NCI-H2081 treated with DMSO at 0.1 percent for 48 hours (cell line): ENCODE results near the gene SLC25A1.

Experiments used
- DNase-seq: peaks from one replicate; lab custom pipeline; 2025; lab: John Stamatoyannopoulos, UW

SLC25A1 gene

DNA sequence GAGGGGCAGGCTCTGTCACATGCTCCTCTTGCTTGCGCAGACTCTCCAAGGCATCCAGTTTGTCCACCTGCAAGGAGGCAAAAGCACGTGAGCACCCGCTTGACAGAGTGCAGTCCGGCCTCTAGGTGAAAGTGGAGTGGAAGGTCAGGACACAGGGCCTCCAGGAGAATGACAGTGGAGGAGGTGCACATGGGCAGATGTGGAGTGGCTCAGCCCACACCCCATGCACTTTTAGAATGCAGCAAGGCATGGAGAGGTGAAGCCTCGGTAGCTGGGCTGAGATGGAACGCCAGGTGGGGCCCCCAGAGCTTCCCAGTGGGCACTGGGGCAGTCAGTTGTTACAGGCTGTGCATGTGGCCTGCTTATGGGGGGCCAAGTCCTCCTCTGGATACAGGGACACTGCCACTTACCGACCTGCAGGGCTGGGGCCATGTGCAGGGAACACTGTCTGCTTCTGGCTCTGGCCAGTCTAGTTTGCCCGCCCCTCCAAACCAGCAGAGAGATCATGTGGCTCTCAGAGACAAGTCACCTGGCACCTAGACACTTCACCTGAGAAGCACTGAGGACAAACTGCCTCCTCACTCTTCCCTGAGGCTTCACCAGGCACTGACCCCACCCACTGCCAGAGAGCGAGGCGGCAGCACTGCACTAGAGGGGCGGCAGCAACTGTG is 2.3 kb upstream of the SLC25A1 start:
- no peak for DNase-seq

DNA sequence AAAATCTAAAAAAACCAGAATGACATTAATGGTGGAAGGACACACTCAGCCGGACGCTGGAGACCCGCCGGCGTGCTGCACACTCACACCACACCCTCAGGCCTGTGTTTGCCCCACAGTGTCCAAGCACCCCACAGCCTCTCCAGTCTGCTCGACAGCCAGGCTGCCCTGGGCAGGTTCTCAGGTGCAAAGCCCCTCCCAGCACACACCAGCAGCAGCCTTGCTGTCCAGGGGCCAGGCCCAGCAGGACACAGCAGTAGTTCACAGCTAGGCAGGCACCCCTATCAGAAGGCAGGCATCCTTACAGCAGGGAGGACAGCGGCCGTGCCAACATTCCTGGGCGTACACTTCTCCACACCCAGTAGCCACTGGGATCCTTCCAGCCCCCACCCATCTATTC is 1.7 kb upstream of the SLC25A1 start:
- DNase-seq, result no peak

DNA sequence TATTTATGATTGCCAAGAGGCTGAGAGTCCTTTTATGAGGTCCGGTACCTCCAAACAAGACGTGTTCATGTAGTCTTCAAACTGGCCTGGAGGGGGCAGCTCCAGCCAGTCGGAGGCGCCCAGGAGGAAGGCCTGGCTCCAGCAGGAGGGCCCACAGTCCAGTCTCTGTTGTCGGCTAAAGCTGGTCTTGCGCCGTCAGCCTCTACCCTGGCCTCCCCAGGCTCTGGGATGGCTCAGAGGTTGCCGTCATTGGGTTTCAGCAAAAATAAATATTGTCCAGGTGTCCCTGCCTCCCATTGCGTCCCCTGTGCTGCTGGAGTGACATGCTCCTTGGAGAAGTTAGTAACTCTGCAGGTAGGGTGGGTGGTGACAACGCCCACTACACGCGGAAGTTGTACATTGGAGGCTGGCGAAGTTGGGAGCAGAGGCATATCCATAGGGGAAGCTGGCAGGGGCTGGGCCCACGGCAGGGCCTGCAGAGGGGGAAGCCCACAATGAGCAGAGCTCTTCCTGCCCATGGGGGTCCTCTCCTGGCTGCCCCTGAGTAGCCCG is 1.0 kb upstream of the SLC25A1 start:
- DNase-seq, result peak; percentile 8

DNA sequence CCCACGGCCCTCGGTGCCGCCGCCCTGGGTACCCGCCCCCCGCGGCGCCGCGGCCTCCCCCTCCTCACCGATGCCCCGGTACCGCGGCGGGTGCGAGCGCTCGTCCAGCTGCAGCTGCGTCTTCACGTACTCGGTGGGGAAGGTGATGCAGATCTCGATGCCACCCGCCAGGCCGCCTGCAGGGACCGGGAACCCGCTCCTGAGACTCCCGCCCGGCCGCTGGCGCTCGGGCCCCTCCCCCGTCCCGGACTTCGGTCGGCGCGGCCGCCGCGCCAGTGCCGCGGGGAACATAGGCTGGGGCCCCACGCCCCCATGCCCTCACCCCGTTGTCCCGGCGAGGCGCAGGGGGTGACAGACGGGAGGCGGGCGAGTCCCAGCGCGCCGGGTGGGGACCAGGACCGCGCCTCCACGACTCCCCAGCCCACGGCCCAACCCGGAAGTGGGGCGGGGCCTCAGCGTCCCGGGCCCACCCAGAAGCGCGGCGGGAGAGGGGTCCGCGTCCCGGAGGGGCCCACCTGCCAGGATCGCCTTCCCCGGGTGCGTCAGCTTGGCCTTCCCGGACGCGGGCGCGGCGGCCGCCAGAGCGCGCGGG is 375 bp downstream of the SLC25A1 start:
- no peak for DNase-seq

DNA sequence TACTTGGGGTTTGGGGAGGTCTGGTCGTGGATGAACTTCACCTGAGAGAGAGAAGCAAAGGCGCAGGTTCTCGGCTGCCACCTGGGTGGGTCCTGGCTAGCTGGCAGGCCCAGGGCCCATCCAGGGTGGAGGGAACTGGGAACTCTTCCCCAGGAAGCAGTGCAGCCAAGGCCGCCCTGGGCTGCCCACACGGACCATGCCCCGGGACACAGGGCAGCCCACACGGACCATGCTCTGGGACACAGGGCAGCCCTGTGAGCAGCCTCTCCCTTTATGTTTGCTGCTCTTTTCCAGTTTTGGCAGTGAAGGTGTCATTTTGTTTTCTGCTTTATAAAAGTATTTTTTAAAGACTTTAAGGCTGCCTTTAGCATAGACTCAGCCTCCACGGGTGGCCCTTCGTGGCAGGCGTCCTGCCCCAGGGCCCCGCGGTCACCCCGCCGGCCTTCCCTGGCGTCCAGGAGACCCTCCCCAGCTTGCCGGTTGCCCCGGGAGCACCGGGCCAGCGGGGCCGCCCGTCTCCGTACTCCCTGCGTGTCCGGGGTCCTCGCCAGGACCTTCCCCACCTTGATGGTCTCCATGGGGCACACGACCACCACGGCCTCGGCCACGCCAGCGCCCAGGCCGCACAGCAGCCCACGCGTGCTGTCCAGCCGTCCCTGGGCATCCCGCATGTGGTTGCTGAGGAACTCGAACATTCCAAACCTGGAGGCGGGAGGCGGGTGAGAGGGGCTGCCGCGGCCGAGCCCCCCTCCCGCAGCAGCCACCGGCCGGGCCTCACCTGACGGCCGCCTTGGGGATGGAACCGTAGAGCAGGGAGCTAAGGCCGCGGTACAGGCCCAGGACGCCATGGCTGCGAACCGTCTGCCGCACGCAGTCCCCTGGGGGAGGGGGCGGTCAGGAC is 1.1 kb downstream of the SLC25A1 start:
- DNase-seq, result no peak

DNA sequence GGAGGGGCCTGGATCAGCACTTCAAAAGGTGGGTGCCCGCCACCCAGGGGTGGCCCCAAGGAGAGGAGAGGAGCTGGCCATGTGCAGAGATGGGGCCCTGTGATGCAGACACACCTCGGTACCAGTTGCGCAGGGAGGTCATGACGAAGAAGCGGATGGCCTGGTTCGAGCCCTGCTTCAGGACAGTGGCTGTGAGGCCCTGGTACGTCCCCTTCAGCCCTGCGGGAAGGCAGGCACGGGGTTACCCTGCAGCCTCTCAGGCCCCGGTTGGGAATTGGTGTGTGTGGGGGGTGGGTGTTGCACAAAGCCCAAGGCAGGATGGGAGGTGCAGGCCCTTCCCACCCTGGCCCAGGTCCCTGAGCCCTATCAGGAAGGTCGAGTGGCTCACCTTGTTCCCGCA is 1.8 kb downstream of the SLC25A1 start:
- DNase-seq, result no peak

DNA sequence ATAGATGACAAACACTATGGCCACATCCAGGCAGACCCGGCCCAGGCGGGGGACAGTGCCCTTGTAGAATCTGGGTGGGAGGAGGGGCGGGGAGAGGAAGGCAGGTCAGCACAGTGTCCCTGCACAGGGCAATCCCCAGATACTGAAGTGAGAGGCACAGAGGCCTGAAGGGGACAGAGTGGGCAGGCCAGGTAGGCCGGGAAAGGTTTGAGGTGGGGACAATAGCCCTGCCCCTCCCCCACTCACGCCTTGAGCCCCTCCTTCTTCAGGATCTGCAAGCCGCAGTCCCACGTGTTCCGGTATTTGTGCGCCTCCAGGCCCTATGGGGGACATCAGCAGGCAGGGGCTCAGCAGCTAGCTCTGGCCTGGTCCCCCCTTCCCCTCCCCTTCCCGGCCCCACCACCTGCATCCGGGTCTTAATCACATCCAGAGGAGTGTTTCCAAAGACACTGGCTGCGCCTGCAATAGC is 2.3 kb downstream of the SLC25A1 start:
- DNase-seq, result no peak

DNA sequence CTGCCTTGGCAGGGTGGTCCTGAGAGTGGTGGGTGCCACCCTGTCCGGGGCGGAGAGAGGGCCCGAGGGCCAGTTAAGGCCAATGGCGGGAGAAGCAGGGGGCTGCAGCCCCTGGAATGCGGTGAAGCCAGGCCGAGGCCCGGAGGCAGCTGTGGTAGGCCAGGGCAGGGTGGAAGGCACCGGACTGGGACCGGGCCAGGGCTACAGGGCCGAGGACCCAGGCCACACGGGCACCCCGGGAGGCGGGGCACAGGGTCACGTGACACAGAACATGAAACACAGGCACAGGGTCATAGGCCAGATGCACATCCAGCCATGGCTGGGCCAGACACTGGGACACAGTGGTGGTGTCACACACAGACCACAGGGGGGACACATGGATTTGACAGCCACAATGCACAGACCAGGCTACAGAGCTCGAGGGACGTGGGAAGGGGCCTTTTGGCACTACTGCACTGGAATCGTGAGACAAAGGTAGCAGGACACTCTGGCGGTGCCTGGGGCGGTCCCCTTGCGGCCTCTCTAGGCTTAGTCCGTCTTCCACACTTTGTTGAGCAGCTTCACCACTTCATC is 2.8 kb downstream of the SLC25A1 start:
- no peak for DNase-seq

DNA sequence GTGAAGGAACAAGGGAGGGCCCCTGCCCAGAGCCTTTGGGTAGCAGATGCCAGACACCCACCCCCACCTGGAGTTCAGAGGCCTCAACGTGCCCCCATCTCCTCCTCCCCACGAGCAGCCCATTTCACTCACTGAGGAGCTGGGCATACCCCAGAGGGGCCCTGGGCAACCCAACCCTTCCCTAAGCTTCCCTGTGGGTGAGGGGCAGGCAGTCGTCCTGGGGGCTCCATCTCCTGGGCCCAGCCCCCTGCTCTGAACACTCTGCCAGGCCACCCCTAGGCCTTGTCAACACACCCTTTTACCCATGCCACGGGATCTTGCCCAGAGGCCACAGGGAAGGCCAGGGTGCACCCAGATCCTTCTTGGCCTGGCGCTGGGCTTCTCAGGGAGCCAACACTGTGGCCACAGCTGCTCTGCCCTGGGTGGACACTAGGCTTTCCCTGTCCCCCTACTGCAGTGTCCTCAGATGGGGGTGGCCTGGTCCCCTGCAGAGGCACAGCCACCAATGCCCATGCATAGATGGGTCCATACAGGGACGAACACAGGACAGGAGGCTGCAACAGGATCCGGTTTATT is 3.4 kb downstream of the SLC25A1 start:
- no peak for DNase-seq

DNA sequence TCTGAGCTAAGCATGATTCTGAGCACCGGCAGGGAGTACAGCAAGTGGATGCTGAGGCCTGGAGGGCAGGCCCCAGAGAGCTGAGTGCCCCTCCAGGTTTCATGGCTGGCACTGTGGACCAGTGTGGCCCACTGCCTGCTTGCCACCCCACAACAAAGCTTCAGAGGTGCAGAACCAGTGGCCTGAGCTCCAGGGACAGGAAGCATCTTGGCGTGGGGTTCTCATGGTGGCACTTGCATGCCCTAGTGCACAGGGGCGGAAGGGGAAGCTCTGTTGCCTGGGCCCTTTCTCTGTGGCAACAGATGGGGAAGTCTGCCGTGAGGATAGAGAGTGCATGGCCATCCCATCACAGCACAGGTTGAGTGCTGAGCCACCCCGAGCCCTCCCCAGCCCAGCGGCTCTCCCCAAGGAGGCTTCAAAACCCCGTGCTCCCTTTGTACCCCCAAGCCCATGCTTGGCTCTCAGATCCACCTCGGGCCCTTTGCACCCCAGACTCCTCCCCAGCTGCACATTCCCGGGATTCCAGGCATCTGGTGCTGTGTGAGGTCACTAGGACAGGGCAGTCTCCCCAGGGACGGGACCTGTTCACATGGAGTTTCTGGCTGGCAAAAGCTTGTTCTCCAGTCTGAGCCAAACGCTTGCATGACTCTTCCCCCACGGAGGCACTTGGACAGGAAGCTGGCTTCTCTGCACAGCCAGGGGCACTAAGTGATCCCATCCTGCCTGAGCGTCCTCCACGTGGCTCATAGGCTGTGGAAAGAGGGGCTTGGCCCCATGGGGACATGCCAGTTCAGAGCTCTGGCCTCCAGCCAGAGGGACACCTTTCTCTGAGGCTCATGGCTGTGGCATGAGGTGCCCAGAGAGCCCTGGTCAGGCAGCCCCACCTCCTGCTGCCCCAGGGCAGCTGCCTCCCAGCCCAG is 4.2 kb downstream of the SLC25A1 start:
- DNase-seq, result no peak

DNA sequence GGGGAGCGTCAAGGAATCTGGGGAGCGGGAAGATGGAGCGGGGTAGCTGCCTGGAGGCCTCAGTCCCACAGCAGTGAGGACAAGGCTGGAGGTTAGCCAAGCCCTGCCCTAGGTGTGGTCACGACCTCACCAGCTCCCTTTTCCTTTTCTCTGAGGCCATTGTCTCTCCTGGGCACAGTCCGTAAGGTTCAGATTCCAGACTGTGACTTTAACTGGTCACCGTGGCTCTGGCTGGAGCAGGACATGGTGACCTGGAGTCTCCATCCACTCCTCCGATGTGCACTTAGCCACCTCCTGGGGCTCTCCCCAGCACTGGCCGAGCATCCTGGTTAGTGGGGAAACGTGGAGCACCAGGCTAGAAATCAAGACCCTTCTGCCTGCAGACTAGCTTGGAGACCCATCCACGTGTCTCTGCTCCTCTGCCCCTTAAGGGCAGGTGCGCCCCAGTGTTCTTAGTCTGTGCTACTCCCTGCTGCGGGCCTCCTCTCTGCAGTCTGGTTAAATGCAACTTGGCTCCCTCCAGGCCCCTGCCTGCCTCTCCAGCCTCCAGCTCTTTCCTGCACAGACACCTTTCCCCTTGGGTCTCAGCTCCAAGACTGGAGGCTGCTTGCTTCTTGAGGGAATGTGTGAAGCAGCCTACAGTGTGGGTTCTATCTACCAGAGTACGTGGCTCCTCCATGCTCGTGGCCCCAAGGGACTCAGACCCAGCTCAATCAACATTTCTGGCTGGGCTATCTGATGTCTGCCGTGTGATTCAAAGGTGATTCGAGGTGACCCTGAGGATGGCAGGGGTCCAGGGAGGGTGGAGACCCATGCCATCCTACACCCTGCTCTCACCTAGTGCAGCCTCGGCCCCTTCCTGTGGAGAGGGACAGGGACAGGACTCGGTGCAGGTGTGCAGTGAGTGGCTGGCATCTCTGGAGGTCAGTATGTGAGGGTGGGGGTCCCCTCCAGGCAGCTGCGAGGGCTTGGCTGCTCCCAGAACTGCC is 5.2 kb downstream of the SLC25A1 start:
- DNase-seq, result no peak

DNA sequence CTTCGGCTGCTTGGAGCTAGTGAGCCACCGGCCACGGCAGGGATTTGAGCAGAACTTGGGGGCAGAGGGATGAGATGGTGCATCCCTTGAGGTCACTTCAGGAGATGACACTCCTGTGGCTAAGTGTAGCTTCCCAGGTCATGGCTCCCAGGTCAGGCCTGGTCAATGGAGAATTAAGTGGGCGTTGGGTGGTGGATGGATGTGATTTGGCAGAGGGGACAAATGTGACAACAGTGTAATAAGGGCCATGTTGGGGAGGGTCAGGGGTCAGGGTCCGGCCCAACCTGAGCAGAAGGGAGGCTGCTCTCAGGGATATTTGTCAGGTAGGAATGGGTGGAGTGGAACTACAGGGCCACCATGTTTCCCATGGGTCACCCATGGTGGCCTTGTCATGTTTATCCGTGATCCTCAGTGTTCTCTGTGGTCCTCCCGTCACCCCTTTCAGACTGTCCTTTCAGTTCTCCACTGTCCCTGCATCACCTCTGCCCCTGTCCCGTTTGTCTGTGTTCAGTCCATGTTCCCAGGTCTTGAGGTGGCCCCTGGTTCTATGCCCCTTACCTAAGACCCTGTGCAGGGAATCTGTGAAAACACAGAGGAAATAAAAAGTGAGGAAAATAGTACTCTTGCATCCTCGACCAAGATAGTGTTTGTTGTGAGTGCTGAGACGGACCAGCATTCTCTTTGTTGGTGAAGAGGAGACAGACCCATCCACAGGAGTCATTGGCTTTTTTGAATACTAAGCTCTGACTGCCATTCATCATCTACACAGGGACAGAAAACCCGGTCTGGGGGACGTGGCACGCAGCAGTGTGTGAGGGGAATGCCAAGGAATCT is 6.1 kb downstream of the SLC25A1 start:
- no peak for DNase-seq

DNA sequence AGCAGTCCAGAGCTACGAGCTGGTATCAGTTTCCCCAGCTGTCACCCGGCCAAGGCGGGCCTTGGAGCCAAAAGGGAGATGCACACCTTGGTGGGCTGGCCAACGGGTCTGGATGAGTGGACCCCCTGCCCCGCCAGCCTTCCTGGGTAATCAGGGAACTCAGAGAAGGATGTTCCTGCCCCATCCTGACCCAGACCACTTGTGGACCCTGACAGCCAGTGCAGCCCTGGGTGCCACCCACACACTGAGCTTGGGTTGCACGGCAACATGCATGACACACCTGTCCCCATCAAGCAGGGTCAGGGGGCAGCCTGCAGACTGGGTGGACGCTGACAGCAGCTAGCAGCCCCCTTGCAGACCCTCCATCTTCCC is 8.6 kb downstream of the SLC25A1 start:
- no peak for DNase-seq

DNA sequence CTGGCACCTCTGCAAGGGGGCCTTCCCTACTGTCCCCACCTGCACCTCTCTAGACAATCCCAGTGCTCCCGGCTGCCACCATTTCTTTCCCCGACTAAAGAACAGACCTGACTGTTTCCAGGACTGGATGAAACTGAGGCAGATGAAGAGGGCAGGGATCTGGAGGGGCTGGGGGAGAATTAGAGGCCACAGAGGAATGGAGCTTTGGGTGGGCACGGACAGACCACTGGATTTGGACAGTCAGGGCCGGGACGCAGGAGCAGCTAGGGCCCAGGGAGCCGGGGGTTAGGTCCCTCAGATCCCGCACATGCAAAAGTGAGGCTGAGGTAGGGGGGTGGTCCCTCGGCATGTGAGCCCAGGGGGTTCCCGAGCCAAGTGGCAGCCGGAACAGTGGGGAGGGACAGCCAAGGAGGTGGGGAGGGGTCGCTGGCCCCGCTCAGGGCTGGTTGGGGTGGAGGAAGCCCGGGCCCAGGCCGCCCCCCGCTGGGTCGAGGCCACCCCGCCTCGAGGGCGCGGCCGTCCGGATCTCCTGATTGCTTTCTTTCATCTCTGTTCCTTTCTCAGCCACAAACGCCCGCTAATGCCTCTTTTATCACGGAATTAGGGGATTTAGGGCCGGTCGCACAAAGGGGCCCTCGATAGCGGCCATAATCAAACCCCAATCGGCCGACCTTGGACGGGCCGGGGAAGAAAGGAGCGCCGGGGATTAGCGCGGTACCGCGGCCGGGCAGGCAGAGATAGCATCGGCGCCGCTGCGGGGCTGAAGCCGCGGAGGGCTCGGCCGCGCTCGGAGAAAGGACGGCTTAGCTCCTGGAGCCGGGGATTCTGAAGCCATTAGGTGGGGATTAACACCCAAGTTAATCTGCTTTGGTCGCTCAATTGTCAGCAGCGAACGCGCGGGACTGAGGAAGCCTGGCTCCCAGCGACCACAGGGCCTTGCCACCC is 9.3 kb downstream of the SLC25A1 start:
- no peak for DNase-seq

DNA sequence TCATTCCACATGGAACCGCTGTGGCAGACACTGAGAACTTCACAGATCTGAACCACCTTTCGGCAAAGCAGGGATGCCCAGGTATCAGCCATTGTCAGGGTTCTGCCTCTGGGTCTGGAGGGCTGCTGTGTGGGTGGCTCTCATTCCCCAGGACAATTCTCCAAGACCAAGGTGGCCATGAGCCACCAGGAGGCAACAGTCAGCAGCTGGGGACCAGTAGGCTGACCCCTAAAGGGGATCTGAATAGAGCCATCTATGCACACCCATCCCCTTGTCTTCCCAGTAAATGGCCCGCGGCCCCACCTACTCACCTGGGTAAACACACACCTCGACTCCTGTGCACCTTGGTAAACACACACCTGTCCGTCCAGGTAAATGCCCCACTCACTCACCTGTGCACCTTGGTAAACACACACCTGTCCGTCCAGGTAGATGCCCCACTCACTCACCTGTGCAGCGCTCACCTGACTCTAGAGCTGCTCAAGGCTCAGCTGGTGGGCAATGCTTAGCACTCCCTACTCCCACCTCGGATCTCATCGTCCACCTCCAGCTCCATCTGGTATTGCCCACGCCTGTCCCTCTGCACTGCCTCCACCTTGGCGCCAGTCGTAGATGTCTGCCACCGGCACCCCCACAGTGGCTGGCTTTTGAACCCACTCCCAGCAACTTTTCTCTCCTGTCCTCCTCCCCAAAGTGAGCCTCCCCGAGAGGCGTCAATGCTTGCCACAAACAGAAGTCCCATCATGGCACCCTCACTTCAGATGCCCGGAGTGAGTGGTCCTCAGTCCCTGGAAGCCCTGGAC is 10.2 kb downstream of the SLC25A1 start:
- no peak for DNase-seq

DNA sequence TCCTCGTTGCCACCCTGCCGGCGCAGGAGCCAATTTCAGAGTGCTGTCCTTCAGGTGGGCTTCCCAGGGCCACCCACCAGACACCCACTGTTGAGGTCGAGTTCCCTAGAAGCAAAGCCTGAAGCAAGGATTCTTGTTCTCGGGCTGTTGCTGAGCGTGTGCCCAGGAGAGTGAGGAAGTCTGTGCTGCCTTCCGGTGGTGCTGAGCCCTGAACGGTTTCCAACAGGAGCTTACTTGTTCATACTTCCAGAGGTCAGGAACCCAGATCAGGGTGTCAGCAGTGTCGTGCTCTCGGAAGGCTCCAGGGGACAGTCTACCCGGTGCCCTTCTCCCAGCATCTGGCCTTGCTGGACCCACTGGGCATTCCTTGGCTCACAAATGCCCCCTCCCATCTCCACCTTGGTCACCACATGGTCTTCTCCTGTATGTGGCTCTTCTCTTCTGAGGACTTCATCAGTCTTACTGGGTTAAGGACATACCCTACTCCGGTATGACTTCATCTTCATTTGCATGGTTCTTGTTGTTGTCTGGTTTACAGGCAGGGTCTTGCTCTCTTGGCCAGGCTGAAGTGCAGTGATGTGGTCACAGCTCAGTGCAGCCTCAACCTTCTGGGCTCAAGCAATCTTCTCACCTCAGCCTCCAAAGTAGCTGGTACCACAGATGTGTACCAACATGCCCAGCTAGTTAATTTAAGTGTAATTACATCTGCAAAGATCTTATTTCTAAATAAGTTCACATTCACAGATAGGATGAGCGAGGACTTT is 11.2 kb downstream of the SLC25A1 start:
- DNase-seq, result no peak
